Glomerular endothelial cell (primary cell): Measurements from ENCODE around the gene ACVR1. TPM values are rescaled to one million over a fixed set of nuclear protein-coding genes. Genes with fewer than 3 reads are reported as not detected.

Source experiments
- DNase-seq: peaks from one replicate; pipeline ENCODE4 v3.0.0-alpha.2; 2011; ENCODE audit warnings: low read depth, low spot score; ENCODE audit errors: extremely low read depth
- total RNA-seq: library from RNA; depleted of rRNA; stranded (reverse); fragments of >200 nt; gene quantifications from 2 replicates; pipeline ENCODE4 v1.2.3, GENCODE V29; 2015

The ACVR1 gene
- total RNA-seq, 1 donor from 2014 or later, result 22.3 TPM

GRCh38 chr2:157803476-157803875, 72.7 kb downstream of the ACVR1 start:
- DNase-seq, result no peak

DNA sequence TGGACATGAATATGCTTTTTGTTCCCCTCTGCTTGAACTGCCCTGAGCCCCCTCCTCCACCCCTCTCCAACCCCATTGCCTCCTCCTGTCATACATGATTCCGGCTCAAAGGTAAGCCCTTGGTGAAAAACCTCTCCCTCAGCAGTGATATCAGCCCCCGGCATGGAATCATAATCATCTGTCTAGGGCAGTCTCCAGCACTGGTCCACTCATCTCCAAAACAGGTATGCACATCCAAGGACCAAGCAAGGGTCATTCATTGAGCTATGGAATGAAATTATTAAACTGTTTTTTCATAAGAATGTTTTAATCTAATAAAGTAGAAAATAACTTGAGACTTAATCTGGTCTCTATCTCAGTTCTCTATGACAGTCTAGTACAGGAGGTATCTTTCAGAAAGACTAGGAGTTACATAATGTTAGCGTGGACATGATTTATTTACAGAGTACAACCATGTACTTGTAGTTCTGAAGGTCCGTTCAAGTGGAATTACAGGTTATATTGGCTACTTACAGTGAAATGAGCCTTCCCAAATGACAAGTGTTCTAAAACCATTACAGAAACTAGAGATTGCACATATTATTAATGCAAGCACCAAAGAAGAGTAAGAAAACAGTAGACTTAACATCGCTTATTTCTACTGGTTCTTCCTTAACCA, 75.2 kb downstream of the ACVR1 start:
- DNase-seq, result no peak

DNA sequence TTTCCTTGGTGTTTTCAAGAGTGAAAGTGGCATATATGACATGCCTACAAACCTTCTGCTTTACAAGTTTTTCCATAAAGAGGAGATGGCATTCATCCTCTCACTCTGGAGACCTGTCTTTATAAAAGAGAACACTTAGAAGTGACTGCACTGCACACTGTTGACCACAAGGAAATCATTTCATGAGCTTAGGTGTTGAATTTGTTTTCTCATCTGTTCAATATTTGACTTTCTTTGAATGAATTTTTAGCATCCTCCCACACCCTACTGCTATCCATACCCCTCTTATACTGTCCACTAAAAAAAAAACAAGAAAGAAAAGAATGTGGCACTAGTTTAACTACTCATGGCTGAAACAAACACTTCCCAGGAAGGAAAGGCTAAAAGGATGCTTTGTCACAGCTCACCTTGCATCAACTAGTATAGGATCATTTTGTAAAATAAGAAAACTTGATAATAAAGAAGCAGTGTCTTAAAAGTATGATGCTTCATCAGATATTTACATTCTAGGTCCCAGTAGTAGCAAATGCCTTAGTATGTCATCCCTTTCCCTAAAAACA, 83.0 kb downstream of the ACVR1 start:
- no peak for DNase-seq

DNA sequence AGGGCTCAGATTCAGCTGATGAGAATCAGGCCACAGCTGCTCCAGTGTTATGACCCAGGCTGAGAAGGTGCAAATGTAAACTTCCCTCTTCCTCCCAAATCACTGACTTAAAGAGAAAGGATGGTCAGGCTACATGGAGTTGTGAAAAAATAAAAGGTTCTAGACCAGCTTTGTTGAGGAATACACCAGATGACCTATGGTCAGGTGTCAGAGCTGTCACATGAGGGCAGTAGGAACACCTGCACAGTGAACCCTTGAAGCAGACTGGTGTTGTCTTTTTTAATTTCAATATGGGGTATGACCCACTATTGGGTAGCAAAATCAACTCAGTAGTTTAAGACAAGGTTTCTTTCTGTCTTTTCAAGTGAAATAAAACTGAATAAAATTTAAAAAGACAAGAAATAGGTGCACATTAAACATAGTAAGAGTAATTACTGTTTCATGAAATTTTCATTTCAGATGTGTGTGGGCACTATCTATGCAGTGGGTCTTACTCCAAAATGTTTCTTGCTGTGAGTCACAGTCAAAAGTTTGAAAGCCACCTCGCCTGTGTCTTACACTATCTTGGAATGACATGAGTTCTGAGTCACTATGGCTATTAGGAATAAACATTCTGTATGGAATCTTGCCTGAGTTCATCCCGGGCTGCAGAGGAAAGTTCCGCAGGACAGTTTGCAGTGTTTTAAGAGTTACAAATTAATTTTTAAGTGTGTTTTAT, 83.6 kb downstream of the ACVR1 start:
- DNase-seq, result no peak

- no peak for DNase-seq
Observed at GRCh38 chr2:157790780-157791179, 85.3 kb downstream of the ACVR1 start.

GRCh38 chr2:157789933-157790511, 86.1 kb downstream of the ACVR1 start:
- no peak for DNase-seq

GRCh38 chr2:157789256-157789655, 86.9 kb downstream of the ACVR1 start:
- no peak for DNase-seq

- no peak for DNase-seq
Observed at GRCh38 chr2:157788201-157788600, 87.9 kb downstream of the ACVR1 start.

DNA sequence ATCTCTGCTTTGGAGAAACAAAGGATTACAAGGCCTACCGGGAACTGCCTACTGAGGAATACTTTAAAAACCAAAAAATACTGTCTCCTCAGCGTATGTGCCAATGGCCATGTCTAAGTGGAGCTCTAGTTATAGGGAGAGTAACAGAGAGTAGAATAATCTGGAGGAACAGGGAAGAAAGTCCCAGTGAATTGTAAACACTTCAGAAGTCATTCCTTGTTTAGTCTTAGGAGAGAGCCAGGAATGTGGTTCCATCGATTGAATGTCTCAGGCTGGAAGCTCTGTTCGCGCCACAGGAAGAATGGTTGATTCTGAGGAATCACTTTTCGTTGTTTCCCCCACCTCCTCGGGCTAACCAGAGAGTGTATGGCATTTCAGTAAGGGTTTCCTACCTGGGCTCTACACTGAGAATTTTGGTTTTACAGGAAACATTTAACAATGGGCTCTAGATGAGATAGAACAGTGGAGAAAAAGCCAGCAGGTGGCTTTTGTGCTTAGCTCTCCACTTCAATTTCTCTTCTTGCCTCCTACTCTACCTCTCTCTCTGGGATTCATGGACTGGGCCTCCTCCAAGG, 88.7 kb downstream of the ACVR1 start:
- DNase-seq, result no peak

DNA sequence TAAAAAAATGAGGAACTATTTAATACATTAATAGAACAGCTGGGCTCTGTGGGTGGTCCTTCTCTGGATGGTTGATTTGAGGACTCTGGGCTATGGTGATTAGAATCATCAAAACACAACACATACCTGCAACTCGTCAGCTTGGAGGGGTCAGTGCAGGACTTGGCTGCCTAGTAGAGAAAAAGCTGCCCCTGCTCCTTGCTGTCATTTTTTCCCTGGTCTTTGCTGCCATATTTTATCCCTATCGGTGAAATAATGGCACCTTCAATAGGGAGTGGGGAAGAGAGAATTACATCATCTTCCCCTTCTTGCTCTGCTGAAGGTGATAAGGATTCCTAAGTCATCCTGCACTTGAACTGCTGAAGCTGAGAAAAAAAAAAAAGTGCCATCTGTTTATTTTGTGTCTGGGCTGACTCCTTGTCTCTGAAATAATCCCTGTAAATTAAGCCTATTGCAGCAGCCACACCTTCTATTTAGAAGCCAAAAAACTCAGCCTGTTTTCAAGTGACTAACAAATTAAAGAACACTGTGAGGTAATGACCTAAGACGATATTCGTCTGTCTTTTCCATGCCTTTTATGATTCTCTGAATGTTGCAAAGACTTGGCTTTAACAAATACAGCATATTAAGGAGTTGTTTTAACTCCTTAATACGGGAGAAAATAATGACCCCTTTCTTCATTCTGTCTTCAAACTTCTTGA, 89.3 kb downstream of the ACVR1 start:
- DNase-seq, result no peak

DNA sequence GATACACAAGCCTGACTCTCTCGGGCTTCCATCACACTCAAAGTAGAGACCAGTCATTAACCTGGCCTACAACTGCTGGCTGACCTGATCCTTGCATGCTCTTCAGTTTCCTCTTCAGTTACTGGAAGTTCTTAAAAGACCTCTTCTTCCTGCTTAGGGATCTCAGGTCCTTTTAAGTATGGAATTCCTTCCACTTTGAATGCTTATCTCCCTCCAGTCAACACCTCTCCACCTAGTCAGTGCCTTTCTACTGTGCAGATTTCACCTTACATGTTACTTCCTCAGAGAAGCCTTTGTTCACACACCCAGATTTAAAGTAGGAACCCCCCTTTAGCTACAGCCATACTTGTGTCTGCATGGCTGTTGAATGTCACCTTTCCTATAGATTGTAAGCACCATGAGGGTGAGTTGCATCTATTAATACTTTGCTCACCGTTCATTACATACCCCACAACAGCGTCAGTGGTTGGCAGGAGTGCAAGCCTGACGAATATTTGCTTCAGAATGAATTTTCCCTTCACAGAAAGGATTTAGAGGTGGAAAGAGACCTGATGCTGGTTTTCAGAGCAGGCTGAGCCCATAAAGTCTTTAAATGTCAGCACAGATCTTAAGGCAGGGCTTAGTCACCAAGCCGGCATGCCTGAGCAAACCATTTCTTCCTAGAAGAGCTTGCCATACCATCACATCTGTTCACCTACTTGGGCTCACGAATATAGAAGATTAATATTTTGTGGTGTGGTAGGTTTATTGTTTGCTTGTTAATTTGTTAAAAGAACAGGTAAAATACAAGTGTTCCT, 90.1 kb downstream of the ACVR1 start:
- DNase-seq, result no peak

DNA sequence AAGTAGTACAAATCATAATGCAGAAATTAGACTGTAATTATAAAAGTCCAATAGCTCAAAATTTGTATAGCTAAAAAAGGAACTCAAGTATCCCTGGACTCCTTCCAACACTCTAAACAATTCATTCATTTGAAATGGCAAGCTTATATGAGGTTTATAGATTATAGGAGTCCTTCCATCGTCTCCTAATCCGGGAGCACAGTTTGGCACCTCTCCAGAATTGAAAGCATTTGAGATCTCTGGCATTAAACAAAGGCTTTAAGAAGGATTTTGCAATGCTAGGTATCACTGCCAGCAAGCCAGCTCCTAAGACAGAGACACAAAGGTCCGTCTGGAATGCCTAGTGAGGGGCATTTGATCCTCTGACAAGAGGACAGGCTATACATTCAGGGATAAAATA, 90.9 kb downstream of the ACVR1 start:
- no peak for DNase-seq

DNA sequence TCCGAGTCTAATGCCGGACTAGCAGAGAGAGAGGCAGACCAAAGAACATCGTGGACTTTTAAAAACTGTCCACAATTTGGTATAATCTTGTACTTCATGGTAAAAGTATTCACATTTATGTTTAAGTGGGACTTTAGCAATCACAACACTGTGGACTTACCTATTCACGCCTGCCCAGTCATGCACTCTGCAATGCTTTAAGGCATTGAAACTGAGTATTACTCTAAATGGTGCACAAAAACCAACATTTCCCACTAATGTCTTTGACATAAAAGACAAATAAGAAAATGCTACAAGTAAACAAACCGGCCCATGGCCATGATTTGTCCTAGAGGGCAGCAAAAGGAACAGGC, 91.3 kb downstream of the ACVR1 start:
- DNase-seq, result no peak

GRCh38 chr2:157784169-157784822, 91.8 kb downstream of the ACVR1 start:
- no peak for DNase-seq

GRCh38 chr2:157783245-157783644, 92.9 kb downstream of the ACVR1 start:
- DNase-seq, result no peak

GRCh38 chr2:157782057-157782845, 93.9 kb downstream of the ACVR1 start:
- DNase-seq, result no peak

- no peak for DNase-seq
Observed at GRCh38 chr2:157780211-157780610, 95.9 kb downstream of the ACVR1 start.

DNA sequence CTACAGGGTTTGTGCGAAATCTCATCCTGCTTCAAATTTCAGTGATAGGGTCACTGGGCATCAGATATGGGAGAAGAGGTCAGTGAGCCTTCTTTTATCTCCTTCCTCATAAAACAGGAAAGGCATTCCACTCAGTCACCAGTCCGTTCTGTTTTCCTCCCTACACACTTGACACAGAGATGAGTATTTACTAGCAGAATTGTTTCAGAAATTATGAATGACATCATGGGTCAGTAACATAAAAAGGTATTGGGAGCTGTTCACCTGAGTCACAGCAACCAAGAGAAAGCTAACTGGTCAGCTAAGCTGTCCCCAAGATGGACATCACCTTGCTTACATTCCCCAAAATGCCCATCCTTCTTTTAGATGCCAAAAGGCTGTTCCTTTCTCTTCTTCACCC, 96.3 kb downstream of the ACVR1 start:
- DNase-seq, result no peak

- peak; percentile 37 for DNase-seq
Observed at GRCh38 chr2:157777427-157777826, 98.7 kb downstream of the ACVR1 start.
